ENCODE measurements around the gene DYNLRB2.
A peak's percentile ranks its signal among the peaks of the same experiment; 100 is the strongest.

Gene DYNLRB2

DNA sequence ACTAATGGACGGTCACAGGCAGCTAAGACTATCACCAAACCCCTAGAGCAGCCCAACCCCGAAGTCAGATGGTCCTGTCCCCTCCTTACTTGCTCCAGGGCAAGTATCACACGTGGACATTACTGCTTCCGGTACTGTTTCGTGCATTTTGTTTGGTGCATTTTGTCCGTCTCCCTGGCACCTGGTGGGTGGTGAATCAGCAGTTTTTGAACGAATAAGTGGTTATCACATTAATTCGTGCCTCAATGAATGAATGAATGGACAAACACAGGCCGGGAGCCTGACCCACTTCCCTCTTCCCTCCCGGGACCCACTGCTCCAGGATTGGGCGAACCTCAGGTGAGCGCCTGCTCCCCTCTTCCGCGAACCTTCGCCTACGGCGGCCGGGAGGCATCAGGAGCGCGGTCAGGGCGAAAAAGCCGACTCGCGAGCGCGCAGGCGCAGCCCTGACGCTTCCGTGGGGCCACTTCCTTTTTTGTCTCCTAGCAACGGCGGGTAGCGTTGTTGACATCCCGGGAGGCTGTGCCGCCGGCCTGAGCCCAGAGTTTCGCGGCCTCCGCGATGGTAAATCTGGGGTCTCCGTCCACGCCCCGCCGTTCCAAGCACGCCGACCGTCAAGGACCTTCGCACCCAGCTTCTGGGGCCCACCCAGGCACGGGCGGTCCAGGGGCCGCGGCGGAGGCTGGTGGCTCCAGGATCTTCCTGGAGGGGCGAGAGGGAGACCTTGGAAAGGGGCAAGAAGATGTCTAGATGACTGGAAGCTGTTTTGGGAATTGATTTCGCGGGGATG lies at the start of gene DYNLRB2:
TSS of gene DYNLRB2 (plus strand) at position 478 of the 790 bp plus-strand sequence. CDS start at position 562, 84 bp downstream.
- peak within 1 kb of the TSS; percentile 70 for H3K4me3 ChIP-seq (ENCODE audit: low read depth, low read length)

DNA sequence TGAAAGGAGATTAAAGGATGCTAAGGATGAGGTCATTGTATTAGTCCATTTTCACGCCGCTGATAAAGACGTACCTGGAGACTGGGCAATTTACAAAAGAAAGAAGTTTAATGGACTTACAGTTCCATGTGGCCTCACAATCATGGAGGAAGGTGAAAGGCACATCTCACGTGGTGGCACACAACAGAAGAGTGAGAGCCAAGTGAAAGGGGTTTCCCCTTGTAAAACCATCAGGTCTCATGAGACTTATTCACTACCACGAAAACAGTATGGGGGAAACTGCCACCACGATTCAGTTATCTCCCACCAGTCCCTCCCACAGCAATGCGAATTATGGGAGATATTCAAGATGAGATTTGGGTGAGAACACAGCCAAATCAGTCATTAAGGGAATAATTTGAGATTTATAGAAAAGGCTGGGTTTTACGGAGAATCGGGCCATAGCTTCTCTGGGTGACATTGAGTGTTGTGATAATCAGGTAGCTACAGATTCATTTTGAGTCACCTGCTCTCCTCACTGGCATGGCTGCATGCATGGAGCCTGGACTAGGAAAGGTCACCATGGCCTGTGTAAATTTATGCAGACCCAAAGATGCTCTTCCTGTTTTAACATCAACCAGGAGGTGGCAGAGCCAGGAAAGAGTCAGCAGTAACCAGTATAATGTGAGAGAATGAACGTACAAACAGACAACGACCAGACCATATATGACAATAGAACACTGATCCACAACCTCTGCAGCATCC lies 40.5 kb upstream of the DYNLRB2 start:
- H3K4me3 ChIP-seq (ENCODE audit: low read depth, low read length), result no peak overlapping the region

DNA sequence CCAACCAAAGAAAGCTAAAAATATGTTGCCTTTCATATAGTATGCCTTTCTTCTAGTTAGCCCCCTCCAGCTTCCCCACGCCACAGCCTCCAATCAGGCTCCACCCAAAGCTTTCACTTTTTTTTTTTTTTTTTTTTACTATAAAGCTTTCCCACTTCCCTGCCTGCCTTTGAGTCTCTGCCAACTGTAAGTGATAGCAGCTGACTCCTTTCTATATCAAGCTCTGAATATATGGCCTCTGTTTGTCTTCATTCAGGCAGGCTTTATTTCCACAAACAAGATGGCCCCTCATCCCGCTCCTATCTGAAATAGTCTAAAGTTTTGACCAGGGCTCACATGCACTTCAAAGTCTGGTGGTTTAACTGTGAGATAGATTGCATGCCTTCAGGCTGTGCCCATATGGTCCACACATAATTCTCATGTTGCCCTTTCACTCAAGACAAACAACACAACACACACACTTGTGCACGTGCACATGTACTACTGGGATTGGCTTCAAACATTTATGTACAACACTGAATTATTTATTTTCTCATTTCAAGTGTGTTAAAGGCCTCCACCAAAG lies 39.8 kb upstream of the DYNLRB2 start:
- no peak overlapping the region for H3K4me3 ChIP-seq (ENCODE audit: low read depth, low read length)

DNA sequence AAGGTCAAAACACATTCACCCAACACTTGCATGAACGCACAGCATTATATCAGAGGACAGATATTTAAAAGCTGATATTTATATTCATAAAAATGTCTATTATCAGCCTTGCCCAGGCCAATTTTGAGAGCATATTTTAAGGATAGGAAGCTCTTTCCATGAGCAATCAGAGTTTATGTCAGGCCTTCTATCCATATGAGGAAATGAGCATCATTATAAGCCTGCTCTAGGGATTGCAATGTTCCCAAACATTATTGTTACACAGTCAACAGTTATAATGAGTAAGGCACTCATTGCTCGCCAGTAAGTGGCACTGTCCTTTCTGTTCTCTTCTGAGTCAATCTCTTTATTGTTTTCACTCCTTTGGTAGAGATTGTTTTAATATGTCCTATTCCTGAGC lies 37.7 kb upstream of the DYNLRB2 start:
- no peak overlapping the region for H3K4me3 ChIP-seq (ENCODE audit: low read depth, low read length)

DNA sequence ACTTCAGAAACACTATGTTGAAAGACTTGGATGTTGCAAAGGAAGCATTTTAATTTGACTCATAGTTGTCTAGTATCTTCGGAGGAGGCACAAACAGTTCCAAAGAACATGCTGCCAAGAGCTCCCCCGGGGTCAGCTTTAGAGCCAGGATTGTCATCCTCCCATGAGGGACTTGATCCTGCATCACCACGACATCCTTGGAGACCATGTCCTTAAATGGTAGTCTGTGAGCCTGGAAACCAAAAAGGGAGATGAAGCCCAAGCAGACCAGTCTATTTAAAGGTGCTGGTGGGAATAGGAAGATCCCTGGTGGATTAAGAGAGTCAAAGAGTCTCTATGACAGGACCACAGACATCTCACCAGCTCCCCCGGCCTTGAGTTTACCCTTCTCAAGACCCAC lies 33.3 kb upstream of the DYNLRB2 start:
- H3K4me3 ChIP-seq (ENCODE audit: low read depth, low read length), result no peak overlapping the region

DNA sequence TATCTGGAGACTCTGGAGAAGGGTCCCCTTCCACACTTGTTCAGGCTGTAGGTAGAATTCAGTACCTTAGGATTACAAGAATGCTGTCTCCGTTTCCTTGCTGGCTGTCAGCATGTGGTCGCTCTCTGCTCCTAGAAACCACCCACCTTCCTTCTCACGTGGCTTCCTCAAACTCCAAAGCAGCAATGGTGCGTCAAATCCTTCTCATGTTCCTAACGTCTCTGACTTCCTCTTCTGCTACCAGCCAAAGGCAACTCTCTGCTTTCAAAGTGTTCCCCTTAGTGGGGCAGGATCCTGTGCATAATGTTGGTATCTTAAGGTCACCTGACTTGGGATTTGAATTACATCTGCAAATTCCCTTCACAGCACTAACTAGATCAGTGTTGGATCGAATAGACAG lies 30.9 kb upstream of the DYNLRB2 start:
- H3K4me3 ChIP-seq (ENCODE audit: low read depth, low read length), result no peak overlapping the region

DNA sequence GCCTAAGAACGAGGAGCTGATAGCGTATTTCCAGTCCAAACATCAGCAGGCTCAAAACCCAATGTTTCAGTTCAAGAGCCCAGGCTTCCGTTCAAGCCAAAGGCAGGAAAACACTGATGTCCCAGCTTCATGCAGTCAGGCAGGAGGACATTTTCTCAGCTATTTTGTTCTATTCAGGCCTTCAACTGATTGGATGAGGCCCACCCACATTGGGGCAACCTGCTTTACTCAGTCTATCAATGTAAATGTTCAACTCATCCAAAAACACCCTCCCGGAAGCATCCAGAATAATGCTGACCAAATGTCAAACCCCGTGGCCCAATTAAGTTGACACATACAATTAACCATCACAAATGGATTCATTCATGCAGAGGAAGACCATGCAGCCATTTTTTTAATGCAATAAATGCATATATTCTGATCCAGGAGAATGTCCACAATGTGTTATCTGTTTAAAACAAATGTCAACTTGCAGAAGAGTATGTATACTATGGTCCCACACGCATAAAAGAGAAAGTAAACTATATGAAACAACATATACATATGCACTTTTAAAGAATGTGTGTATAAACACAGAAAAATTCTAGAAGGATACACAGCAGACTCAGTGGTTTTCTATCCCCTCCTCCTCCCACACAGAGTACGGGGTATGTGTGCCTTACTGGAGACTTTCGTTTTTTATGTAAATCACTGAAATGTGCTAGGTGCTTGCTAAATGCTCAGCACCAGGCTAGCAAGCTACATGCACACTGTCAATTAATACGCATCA lies 28.8 kb upstream of the DYNLRB2 start:
- no peak overlapping the region for H3K4me3 ChIP-seq (ENCODE audit: low read depth, low read length)

DNA sequence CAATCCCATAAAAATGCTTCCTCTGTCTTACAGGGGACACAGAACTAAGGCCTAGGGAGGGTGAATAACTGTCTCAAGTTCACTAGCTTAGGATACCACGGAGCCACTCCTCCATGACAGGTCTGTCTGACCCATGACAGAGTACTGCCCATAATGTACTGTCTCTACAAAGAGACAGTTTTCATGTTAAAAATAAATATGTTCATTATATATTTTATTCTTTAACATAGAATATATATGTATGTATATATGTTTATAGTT lies 28.3 kb upstream of the DYNLRB2 start:
- no peak overlapping the region for H3K4me3 ChIP-seq (ENCODE audit: low read depth, low read length)

DNA sequence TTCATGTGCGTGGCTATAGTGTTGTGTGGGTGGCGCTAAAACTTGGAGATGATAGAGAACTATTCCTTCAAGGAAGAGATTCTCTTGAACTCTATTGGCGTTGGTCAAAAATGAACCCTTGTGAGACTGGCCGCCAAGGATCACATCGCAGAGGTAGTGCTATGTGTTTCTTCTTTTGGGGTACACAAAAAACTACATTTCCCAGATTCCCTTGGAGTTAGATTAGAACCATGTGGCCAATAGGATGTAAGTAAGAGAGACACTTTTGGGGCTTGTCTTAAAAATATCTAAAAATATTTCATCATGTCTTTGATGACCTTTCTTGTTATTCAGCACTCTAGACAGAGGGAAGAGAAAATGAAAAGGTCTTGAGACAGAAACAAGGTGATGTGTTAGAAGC lies 25.4 kb upstream of the DYNLRB2 start:
- no peak overlapping the region for H3K4me3 ChIP-seq (ENCODE audit: low read depth, low read length)

DNA sequence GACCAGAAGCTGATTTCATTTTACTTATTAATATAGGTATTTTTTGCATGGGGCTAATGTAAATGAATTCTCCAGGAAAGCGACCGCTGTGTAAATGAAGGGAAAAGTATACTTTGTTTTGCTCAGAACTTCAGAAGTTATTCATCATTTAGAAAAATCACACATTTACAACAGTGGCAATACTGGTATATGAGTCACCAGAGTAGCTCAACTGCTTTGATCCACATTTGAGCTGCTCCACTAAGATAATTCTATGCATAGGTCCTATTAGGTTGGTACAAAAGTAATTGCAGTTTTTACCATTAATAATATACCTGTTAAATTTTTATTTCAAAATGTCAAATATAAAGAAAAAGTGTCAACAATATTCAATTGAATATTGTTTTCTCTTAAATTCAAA lies 22.9 kb upstream of the DYNLRB2 start:
- no peak overlapping the region for H3K4me3 ChIP-seq (ENCODE audit: low read depth, low read length)

DNA sequence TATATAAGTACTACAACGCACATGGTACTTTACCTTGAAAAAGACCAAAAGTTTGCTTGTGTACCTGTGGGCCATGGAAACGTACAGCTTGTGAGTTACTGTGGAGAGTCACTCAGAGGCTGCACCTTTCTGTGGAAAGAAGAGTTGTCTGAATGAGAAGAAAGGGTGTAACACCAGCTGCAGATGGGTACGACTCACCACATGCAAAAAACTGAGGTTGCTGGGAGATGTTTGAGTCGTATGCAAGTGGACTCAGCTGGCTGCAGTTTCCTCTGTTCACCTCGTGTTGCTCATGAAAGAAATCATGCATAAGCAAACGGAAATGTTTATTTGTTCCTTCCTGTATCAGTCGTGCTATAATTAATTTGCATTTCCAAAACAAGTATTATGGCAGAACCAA lies 22.4 kb upstream of the DYNLRB2 start:
- H3K4me3 ChIP-seq (ENCODE audit: low read depth, low read length), result no peak overlapping the region

DNA sequence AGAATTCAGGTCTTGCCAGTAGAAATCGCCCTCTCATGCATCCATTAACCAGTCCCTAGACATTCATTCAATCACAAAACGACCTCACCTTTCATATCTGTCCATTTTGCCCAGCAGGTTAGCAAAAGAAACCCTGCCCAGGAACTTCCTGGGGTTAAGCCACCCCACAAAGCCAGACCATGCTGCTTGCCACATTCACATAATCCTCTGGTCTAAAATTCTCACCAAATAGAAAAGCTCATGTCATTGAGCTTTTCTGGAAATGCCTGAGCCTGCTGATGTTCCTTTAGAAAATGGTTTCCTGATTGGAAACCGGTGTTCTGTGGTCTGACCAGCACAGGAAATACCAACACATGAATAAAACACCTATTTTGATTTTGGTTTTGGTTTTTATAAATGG lies 21.6 kb upstream of the DYNLRB2 start:
- H3K4me3 ChIP-seq (ENCODE audit: low read depth, low read length), result no peak overlapping the region

DNA sequence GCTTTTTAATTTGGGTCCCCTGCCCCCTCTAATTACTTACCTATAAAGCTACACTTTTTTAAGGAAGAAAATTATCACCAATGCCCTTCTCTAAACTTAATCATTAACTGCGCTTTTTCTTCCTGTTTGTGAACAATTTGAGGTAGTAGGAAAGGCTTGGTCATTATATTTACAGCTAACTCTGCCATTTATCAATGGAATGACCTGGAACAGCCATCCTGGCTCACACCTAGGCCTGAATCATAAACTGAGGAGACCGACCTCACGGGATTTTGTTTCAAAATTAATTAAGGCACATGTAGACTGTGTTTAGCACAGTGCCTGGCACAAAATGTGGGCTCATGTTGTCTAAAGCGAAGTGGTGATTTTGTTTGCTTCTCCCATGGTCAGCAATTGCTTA lies 15.4 kb upstream of the DYNLRB2 start:
- no peak overlapping the region for H3K4me3 ChIP-seq (ENCODE audit: low read depth, low read length)

DNA sequence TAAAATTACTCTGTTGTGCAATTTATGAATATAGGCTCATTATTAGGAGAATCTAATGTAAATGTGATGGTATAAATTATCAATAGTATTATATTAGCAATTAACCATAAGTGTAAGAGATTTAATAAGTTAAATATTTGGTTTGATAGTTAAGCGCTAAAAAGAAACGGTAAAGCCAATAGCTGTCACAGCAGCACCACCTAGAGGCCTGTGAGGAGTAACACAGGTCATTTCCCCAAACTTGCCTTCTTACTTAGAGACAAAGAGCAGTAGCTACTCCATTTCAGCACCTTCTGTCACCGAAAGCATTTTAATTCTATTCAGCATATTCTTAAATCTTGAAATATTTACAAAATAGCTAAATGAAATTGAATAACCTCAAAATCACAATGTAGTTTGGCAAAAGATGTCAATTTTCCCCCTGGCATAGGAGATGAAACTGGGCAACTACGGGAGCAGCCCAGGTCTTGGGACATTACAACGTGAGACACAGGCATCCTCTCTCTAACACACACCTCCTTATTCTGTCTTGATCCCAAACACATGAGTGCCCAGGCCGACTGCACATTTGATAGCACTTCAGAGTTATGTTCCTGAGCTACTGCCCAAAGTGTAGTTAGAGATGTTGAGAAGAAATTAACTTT lies 14.3 kb upstream of the DYNLRB2 start:
- no peak overlapping the region for H3K4me3 ChIP-seq (ENCODE audit: low read depth, low read length)

DNA sequence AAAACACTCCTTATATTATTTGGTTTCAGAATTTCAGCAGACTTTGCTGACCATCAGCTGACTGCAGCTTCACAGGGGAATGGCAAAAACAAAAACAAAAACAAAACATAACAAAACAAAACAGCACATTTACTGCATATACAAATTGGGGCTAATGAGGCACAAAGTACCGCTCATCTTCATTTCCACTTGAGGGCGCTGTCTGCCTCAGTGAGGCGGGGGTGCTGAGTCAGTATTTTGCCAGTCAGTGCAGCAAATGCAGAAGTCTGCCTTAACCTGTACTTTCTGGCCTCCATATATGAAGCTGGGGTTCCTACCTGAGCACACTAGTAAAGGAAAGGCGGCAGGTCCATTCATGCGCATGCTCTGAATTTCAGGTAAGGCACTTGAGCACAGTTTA lies 13.5 kb upstream of the DYNLRB2 start:
- no peak overlapping the region for H3K4me3 ChIP-seq (ENCODE audit: low read depth, low read length)

DNA sequence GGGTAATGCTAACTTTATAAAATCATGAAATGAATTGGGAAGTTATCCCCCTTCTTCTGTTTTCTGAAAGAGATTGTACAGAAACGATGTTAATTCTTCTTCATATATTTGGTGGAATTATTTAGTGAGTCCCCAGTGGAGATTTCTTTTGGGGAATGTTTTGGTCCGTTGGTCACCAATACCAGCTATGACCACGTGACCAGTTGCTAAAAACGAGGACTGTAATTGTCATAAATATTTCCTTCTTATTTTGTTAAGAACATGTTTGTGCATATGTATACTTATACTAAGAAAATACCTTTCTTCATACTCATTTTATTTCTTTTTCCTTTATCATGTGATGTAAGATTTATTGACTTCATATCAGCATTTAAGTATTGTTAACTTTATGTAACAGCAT lies 10.3 kb upstream of the DYNLRB2 start:
- H3K4me3 ChIP-seq (ENCODE audit: low read depth, low read length), result no peak overlapping the region

DNA sequence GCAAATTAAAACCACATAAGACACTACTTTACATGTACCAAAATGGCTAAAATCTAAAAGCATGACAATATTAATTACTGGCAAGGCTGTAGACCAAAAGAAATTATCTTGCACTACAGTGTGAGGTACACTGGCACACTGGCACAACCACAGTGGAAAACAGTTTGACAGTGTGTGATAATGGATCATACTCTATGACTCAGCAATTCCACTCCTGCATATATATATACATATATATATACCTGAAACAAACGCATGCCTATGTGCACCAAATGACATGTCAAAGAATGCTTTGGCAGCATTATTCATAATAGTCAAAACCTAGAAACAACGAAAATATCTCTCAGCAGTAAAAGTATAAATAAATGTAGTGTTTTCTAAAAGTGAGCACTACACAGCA lies 4.6 kb upstream of the DYNLRB2 start:
- H3K4me3 ChIP-seq (ENCODE audit: low read depth, low read length), result no peak overlapping the region

DNA sequence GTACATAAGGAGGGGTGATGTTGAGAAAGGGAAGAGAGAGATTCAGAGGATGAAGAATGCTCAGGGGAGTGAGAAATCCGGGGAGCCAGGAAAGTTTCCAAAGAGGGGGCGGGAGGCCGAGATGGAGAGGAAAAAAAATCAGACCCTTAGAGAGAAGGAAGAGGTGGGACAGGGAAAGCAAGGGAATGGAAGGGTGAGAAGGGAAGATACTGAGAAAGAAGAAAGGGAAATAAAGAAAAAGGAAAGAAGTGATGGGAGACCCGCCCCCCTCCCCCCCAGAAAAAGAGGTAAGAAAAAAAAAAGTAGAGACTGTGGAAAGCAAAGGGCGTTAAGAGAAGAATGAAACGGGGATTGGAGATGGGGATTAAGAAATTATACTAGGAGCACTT lies 507 bp downstream of the DYNLRB2 start:
- peak overlapping the region; percentile 70 for H3K4me3 ChIP-seq (ENCODE audit: low read depth, low read length)

DNA sequence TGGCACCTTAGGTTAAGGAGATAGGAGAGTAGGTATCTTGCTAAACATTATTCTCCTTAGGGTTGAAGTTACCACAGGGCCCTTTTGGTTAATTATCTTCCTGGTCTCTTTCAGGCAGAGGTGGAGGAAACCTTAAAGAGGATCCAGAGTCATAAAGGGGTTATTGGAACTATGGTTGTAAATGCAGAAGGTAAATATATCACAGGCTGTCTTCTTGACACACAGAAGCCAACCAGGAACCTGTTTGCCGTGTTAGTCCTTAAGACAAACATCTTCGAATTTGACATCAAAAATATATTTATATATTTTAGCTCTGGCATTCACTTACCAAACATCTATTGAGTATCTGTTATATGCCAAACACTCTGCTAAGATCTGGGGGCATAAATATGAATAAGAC lies 2.4 kb downstream of the DYNLRB2 start:
- no peak overlapping the region for H3K4me3 ChIP-seq (ENCODE audit: low read depth, low read length)

DNA sequence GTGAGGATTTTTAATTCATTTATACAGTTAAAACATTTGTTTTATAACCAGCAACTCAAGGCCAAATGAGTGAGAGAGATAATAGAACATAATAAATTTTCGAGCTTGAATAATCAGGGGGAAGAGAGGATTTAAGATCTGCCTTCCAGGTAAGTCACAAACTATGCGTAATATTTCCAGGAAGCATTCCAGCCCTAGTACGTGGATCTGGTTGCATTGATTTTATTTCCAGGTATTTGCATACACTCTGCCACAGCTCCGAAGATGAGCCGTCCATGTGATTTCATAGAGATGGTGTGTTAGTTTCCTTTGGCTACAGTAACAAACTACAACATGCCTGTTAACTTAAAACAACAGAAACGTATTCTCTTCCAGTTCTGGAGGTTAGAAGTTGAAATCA lies 3.5 kb downstream of the DYNLRB2 start:
- H3K4me3 ChIP-seq (ENCODE audit: low read depth, low read length), result no peak overlapping the region

DNA sequence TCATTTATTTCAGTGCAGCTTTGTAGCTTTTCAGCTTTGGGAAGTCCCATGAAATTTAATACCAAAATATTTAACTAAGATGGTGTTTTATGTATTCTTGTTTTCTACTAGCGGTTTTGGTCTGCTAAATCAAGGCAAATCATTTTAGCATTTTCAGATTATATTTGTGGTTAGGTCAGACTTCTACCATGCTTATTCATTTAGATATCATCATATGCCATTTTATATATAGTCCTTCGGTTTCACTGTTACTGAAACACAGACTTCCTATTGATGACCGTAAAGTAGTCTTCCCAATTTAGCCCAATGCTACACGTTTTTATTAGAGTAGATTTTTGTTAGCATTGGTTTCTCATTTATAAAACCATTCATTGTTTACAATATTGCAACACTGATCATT lies 5.5 kb downstream of the DYNLRB2 start:
- H3K4me3 ChIP-seq (ENCODE audit: low read depth, low read length), result no peak overlapping the region

Measured in iPS-11a (cell line).